Endothelial cell of umbilical vein (primary cell): Measurements from ENCODE around the gene SLC19A1.

Experiments
- CTCF ChIP-seq, 2 donors: IDR thresholded peaks; 1 replicate in 1 of 2; 2 replicates in 1 of 2; pipeline ENCODE4 v1.5.1; 2011; ENCODE audit warnings: low read length in 2 of 2, mild to moderate bottlenecking in 2 of 2, moderate library complexity in 2 of 2, control low read depth in 1 of 2, inconsistent platforms in 1 of 2, low read depth in 1 of 2; ENCODE audit not compliant: insufficient read depth in 1 of 2; ENCODE audit errors: extremely low read depth in 1 of 2
- EZH2 ChIP-seq: IDR thresholded peaks from 2 replicates; pipeline ENCODE4 v1.6.1; 2012; ENCODE audit warnings: borderline replicate concordance, low read depth, mild to moderate bottlenecking, moderate library complexity, low read length, inconsistent platforms; ENCODE audit not compliant: severe bottlenecking
- FOS ChIP-seq: IDR thresholded peaks from 2 replicates; pipeline ENCODE4 v1.6.1; 2011; ENCODE audit warnings: mild to moderate bottlenecking, low read length, moderate library complexity, borderline replicate concordance; ENCODE audit not compliant: insufficient read depth

- TF ChIP-seq CTCF (IDR thresholded peaks at IDR 0.05; ENCODE audit: extremely low read depth in 1 of 2, insufficient read depth in 1 of 2, low read depth in 1 of 2, low read length in 2 of 2), result no peak
- TF ChIP-seq FOS, result no peak
- no peak for TF ChIP-seq EZH2
These were observed 84.9 kb downstream of the SLC19A1 start for GRCh38 chr21:45457161-45457831.
